Choroid plexus epithelial cell (primary cell): ENCODE data around the gene EHF.

Experiments used
- DNase-seq: peaks from one replicate; pipeline ENCODE4 v3.0.0-alpha.2; 2010; ENCODE audit warnings: low read depth
- H3K4me3 ChIP-seq: 2 replicates; pipeline ENCODE4 v1.5.1; 2011; ENCODE audit warnings: low read depth, mild to moderate bottlenecking, control low read depth, low read length, moderate library complexity
- CTCF ChIP-seq: conservative IDR thresholded peaks from 2 replicates; pipeline ENCODE4 v1.5.1; 2011; ENCODE audit warnings: low read depth, mild to moderate bottlenecking, control low read depth, inconsistent platforms, low read length, moderate library complexity

Gene EHF

GRCh38 chr11:34620820-34621792 is at the start of gene EHF:
Gene EHF (plus strand): TSS chr11:34621093. CDS start chr11:34642631, 21,538 bp downstream.
- no peak for TF ChIP-seq CTCF
- no peak within 1 kb of the TSS for H3K4me3 ChIP-seq
- DNase-seq = no peak

GRCh38 chr11:34573537-34573936 is 47.4 kb upstream of the EHF start:
- H3K4me3 ChIP-seq = no peak overlapping the region
- no peak for DNase-seq
- no peak for TF ChIP-seq CTCF

GRCh38 chr11:34575261-34575660 is 45.6 kb upstream of the EHF start:
- H3K4me3 ChIP-seq = no peak overlapping the region
- no peak for DNase-seq
- no peak for TF ChIP-seq CTCF

GRCh38 chr11:34575671-34576070 is 45.2 kb upstream of the EHF start:
- no peak for TF ChIP-seq CTCF
- no peak for DNase-seq
- H3K4me3 ChIP-seq = no peak overlapping the region

- no peak overlapping the region for H3K4me3 ChIP-seq
- no peak for TF ChIP-seq CTCF
- no peak for DNase-seq
Measured at GRCh38 chr11:34576331-34576730, 44.6 kb upstream of the EHF start.

GRCh38 chr11:34583818-34584217 is 37.1 kb upstream of the EHF start:
- H3K4me3 ChIP-seq = no peak overlapping the region
- TF ChIP-seq CTCF = no peak
- DNase-seq = no peak

GRCh38 chr11:34585304-34585734 is 35.6 kb upstream of the EHF start:
- DNase-seq = no peak
- TF ChIP-seq CTCF = no peak
- no peak overlapping the region for H3K4me3 ChIP-seq
